Hepatocyte (in vitro differentiated cells): ENCODE measurements around the gene STEAP4.

Source experiments
- EZH2phosphoT487 ChIP-seq: fragments of 200-600 bp; sonication (generic); IDR thresholded peaks from one replicate; pipeline ENCODE4 v1.6.1; 2018; ENCODE audit warnings: antibody characterized with exemption, mild to moderate bottlenecking, low read depth, moderate library complexity; ENCODE audit not compliant: unreplicated experiment, severe bottlenecking
- TF ChIP-seq, protein P1 (sequence below): fragments of 200-600 bp; sonication (generic); IDR thresholded peaks from 2 replicates; pipeline ENCODE4 v1.5.1; 2016; ENCODE audit warnings: antibody characterized with exemption, mild to moderate bottlenecking; ENCODE audit not compliant: poor library complexity

DNA sequence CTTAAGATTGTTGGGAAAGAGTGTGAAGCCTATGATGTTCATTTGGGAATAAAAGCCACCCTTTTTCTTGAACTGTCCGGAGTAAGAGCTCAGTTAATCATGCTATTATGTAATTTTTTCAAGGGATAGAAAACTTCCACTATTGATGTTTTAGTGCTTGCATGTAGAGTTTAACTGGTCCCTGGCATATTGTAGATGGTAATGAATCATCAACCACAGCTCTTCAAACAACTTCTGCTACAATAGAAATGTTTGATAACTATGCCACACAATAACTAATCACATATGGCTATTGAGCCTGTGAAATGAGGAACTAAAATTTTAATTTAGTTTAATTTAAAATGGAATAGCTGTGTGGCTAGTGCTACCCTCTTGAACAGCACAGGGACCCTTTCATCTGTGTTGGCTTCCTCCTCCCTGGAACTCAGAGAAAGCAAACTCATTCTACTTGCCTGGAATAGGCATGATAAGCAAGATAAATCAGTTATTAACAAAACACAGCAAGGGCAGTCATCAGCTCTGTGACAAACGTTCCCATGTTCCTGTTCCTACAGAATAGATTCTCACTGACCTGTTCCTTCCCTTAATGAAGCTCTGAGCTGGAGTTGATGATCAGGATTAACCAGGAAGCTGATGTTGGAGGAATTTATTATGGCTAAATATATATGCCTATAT is 82.0 kb downstream of the STEAP4 start:
- TF ChIP-seq, protein P1, sequence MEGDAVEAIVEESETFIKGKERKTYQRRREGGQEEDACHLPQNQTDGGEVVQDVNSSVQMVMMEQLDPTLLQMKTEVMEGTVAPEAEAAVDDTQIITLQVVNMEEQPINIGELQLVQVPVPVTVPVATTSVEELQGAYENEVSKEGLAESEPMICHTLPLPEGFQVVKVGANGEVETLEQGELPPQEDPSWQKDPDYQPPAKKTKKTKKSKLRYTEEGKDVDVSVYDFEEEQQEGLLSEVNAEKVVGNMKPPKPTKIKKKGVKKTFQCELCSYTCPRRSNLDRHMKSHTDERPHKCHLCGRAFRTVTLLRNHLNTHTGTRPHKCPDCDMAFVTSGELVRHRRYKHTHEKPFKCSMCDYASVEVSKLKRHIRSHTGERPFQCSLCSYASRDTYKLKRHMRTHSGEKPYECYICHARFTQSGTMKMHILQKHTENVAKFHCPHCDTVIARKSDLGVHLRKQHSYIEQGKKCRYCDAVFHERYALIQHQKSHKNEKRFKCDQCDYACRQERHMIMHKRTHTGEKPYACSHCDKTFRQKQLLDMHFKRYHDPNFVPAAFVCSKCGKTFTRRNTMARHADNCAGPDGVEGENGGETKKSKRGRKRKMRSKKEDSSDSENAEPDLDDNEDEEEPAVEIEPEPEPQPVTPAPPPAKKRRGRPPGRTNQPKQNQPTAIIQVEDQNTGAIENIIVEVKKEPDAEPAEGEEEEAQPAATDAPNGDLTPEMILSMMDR, result no peak
- TF ChIP-seq EZH2phosphoT487, result no peak
